AG09309 (cell line): Measurements from ENCODE around the gene HIC1.

ENCODE experiments used
- DNase-seq: peaks from one replicate; pipeline ENCODE4 v3.0.0-alpha.2; 2010; ENCODE audit warnings: low read depth
- H3K4me3 ChIP-seq: 2 replicates; pipeline ENCODE4 v1.5.1; 2011; ENCODE audit warnings: mild to moderate bottlenecking, low read depth, low read length, moderate library complexity; ENCODE audit not compliant: control insufficient read depth
- TF ChIP-seq, protein P1 (sequence below): IDR thresholded peaks from 2 replicates; pipeline ENCODE4 v1.5.1; 2011; ENCODE audit warnings: mild to moderate bottlenecking, low read depth, low read length, inconsistent platforms; ENCODE audit not compliant: insufficient read depth, control insufficient read depth; ENCODE audit errors: missing control alignments

Gene HIC1

DNA sequence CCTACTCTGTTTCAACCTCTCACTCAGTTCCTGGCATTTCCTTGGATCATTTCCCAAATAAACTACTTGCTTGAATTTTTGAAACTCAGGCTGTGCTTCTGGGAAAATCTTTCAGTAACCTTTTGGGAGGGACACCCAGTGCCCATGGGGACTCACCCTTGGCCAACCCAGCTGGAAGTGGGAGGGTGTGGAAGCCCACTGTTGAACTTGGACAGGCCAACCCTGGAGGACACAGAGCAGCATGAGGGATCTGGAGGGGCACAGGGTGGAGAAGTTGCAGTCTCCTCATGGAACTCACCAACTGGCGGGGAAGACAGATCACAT lies 40.9 kb upstream of the HIC1 start:
- H3K4me3 ChIP-seq: no peak overlapping the region
- no peak for DNase-seq
- TF ChIP-seq, protein P1, sequence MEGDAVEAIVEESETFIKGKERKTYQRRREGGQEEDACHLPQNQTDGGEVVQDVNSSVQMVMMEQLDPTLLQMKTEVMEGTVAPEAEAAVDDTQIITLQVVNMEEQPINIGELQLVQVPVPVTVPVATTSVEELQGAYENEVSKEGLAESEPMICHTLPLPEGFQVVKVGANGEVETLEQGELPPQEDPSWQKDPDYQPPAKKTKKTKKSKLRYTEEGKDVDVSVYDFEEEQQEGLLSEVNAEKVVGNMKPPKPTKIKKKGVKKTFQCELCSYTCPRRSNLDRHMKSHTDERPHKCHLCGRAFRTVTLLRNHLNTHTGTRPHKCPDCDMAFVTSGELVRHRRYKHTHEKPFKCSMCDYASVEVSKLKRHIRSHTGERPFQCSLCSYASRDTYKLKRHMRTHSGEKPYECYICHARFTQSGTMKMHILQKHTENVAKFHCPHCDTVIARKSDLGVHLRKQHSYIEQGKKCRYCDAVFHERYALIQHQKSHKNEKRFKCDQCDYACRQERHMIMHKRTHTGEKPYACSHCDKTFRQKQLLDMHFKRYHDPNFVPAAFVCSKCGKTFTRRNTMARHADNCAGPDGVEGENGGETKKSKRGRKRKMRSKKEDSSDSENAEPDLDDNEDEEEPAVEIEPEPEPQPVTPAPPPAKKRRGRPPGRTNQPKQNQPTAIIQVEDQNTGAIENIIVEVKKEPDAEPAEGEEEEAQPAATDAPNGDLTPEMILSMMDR: no peak

DNA sequence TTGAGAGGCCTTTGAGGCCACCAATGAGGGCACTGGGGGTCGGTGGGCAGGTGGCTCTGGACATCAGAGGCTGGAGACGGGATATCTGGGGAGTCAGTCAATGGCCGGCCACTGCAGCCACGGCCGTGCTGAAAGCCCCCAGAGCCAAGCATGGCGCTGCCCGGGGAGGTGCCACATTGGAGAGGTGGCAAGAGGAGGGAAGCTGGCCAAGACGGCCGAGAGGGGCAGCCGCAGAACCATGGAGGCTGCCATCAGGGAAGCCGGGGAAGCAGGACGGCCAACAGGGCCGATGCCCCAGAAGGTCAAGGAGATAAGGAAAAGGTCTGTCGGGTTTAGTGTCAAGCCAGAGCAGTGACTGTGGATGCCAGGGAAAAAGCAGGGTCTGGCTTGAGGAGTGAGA lies 39.6 kb upstream of the HIC1 start:
- TF ChIP-seq, protein P1: no peak
- no peak overlapping the region for H3K4me3 ChIP-seq
- DNase-seq: no peak

DNA sequence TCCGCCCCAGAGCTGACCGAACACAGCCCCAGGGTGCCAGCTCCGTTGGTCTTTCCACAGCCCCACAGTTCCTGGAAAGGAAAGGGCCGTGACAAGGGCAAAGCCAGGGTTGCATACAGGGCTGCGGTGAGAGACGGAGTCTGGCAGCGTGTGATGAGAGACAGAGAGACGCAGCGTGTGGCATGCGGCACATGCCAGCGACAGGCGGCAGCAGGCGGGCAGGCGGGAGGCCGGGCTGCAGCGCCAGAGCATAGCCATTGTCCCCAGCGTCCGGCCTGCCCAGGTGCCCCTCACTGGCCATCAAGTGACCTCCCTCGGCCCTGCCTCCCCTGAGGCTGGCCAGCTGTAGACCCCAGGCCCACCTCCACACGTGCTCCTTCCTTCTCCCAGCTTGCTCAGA lies 38.4 kb upstream of the HIC1 start:
- TF ChIP-seq, protein P1: no peak
- no peak for DNase-seq
- H3K4me3 ChIP-seq: no peak overlapping the region

DNA sequence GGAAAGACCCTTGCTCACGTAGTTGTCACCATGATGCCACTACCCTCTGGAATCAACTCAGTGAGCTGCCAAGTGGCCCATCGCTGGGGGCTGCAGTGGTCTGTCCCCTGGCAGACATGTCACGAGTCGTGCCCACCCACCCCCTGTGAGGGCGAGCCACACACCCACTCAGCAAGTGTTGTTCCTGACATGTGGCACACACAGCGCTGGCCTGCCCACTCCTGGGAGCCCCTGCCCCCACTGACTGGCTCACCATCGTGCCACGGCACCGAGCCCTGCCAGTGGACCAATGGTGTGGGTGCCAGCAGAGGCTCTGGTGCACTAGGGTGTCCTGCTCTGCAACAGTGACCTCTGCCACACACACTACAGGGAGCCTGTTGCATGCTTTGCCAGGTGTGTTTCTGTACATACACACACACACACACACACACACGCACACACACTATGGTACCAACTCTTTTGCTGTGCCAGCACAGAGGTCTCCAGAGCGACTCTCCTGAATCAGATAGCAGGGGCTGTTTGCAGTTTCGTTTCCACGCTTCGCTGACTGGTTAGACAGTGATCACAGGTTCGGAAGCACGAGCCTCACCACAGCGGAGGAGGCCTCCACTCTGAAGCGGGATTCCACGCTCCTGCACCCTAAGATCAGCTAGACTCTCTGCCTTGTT lies 37.5 kb upstream of the HIC1 start:
- TF ChIP-seq, protein P1: no peak
- no peak for DNase-seq
- H3K4me3 ChIP-seq: no peak overlapping the region

DNA sequence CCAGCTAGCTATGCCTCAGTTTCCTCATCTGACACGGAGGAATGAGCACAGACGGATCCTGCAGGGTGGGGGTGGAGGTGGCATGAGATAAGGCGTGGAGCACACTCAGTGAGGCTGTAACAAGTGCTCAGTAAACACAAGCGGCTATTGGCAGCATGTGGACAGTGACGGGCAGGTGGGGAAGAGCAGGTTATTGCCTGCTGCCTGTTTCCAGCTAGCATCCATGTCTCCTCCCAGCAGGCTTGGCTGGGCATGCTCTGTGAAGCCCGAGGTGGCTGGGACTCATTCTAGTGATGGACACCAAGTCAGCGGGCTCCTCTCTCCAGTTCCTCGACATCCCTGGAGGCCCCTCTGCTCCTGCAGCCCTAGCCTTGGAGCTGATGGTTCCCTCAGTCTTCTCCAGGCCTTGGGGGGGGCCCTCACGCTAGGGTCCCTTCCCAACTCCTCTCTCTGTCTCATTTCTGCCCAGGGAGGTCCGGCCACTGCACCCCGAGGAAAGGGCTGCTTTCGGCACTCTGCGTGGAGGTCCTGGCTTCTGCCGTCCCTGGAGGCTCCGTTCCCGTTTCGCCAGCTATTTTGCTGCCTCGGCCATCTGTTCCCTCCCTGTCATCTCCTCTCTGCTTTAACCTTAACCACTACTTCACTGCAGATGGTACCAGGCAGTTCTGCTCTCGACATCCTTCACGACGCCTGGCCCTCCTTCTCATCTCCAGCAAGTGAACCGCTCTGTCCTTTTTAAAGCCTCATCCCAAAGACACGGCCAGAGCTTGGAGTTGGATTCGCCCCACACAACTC lies 36.0 kb upstream of the HIC1 start:
- TF ChIP-seq, protein P1: no peak
- no peak for DNase-seq
- H3K4me3 ChIP-seq: no peak overlapping the region

DNA sequence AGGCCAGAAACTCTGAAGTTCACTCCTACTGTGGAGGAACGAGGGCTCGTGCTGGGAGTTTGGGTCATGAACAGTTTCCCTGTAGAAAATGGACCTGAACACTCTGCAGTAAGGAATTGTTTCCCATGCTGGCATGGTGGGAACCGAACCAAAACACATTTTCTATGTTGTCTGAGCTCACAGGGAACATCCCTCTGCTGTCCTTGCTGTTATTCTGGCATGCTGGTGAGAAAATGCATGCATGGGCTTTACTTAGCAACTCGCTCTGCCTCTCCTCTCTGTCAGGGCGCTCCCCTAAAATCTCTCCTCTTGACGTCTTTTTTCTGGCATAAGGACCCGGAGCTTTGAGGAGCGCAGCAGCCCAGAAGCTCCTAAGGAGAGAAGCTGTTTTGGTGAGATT lies 35.2 kb upstream of the HIC1 start:
- TF ChIP-seq, protein P1: no peak
- no peak for DNase-seq
- H3K4me3 ChIP-seq: no peak overlapping the region
